MCF 10A (cell line): ENCODE data around the gene NCK2. TPM values are rescaled to one million over a fixed set of nuclear protein-coding genes. Genes with fewer than 3 reads are reported as not detected.

ENCODE experiments used
- BruUV-seq: library from RNA; stranded (reverse); fragments of 400-500 nt; replicated peaks from 2 replicates; lab custom pipeline; 2021; lab: Mats Ljungman, UMichigan
- CTCF ChIA-PET: fragments of 300-600 bp; sonication (Branson Sonifier 250); formaldehyde crosslinking; extraction: SDS; loops from one replicate; lab custom pipeline; 2021; ENCODE audit warnings: antibody characterized with exemption, inconsistent platforms; lab: Yijun Ruan, JAX
- POLR2A ChIA-PET: fragments of 300-600, 350-650 bp; sonication (Branson Sonifier 250); formaldehyde crosslinking; extraction: SDS; loops from one replicate; lab custom pipeline; 2020; ENCODE audit warnings: antibody characterized with exemption, inconsistent platforms; lab: Yijun Ruan, JAX
- DNase-seq: peaks from one replicate; pipeline ENCODE4 v3.0.0-alpha.2; 2018; ENCODE audit not compliant: unreplicated experiment
- H3K27ac Mint-ChIP-seq: one replicate; pipeline ENCODE4 v1.8.0; 2022; ENCODE audit warnings: mild to moderate bottlenecking, low read depth, mixed read lengths; ENCODE audit not compliant: unreplicated experiment
- H3K27me3 Mint-ChIP-seq: one replicate; pipeline ENCODE4 v1.8.0; 2022; ENCODE audit warnings: mixed read lengths; ENCODE audit not compliant: insufficient read depth, unreplicated experiment
- H3K36me3 Mint-ChIP-seq: one replicate; pipeline ENCODE4 v1.8.0; 2022; ENCODE audit warnings: mild to moderate bottlenecking, moderate library complexity, mixed read lengths; ENCODE audit not compliant: insufficient read depth, unreplicated experiment
- H3K4me1 Mint-ChIP-seq: one replicate; pipeline ENCODE4 v1.8.0; 2022; ENCODE audit warnings: mixed read lengths; ENCODE audit not compliant: insufficient read depth, unreplicated experiment
- H3K4me3 Mint-ChIP-seq: one replicate; pipeline ENCODE4 v1.8.0; 2022; ENCODE audit warnings: mild to moderate bottlenecking, moderate library complexity, mixed read lengths; ENCODE audit not compliant: unreplicated experiment
- H3K9me3 Mint-ChIP-seq: one replicate; pipeline ENCODE4 v1.8.0; 2022; ENCODE audit warnings: mixed read lengths; ENCODE audit not compliant: unreplicated experiment
- CTCF ChIP-seq: fragments of 200-600 bp; IDR thresholded peaks from one replicate; pipeline ENCODE4 v1.8.0; 2022; ENCODE audit warnings: antibody characterized with exemption, mild to moderate bottlenecking; ENCODE audit not compliant: unreplicated experiment
- intact Hi-C: fragments of 100-400 bp; cut with micrococcal nuclease; formaldehyde crosslinking; loops from 2 replicates; pipeline ENCODE4 v1.14.1; 2022
- total RNA-seq: library from RNA; stranded (reverse); gene quantifications from 2 replicates; pipeline ENCODE4 v1.2.3, GENCODE V29; 2022

NCK2 gene
- total RNA-seq, 1 experiment from 2014 or later = 36.5 TPM

DNA sequence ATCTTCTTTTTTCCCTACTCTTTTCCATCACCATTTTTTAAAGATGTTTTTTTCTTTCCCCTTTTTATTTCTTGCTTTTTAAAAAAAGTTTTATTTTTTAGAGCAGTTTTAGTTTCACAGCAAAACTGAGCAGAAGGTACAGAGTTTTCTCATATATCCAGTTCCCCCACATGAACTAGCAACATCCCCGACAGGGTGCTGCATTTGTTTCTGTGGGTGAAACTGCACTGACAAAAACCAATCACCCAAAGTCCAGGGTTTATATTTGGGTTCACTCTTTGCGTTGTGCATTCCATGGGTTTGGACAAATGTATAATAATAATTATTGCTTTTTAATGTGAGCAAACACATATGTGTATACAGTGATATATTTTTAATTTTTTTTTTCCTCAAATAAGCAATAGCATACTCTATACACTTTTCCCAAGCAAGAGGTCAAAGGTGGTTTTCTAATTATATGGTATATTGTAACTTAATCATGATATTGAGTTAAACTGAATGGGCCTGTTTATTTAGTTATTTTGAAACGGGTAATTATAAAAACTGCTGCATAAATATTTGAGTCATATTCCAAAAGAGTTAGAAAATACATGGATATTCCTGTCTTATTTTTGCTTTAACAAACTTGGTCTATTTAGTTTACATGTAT is 50.3 kb downstream of the NCK2 start:
- TF ChIP-seq CTCF = no peak
- POLR2A ChIA-PET = interaction anchor here (1.1 kb wide), 1 partner anchor 9 kb away, joined by 3 read pairs; no protein-coding TSS in a partner anchor
- Mint-ChIP-seq H3K9me3 (no peaks in the 10 kb centered on the region), H3K27ac (no peak overlapping the region), H3K36me3 (peaks cover 5% of the 10 kb centered on the region), H3K4me3 (no peak overlapping the region), H3K4me1 (peaks cover 32% of the 10 kb centered on the region), H3K27me3 (no peaks in the 10 kb centered on the region)
- BruUV-seq = no TSS peak
- intact Hi-C loops = loop anchor here (10.0 kb wide), 1 partner anchor 60 kb away; no protein-coding TSS in a partner anchor
- CTCF ChIA-PET = no interaction called here
- no peak for DNase-seq

GRCh38 chr2:105795575-105795934 is 50.8 kb downstream of the NCK2 start:
- Mint-ChIP-seq H3K4me1 (peaks cover 34% of the 10 kb centered on the region), H3K27me3 (no peaks in the 10 kb centered on the region), H3K4me3 (no peak overlapping the region), H3K36me3 (peaks cover 5% of the 10 kb centered on the region), H3K27ac (peak overlapping the region; percentile 29), H3K9me3 (no peaks in the 10 kb centered on the region)
- intact Hi-C loops = loop anchor here (10.0 kb wide), 1 partner anchor 59 kb away; no protein-coding TSS in a partner anchor
- DNase-seq = no peak
- no TSS peak for BruUV-seq
- CTCF ChIA-PET = no interaction called here
- no peak for TF ChIP-seq CTCF
- POLR2A ChIA-PET = interaction anchor here (1.1 kb wide), 1 partner anchor 9 kb away, joined by 3 read pairs; no protein-coding TSS in a partner anchor

GRCh38 chr2:105796131-105796638 is 51.5 kb downstream of the NCK2 start:
- intact Hi-C loops = loop anchor here (10.0 kb wide), 1 partner anchor 59 kb away; no protein-coding TSS in a partner anchor
- Mint-ChIP-seq H3K27ac (peak overlapping the region; percentile 29), H3K4me3 (peak overlapping the region; percentile 39), H3K27me3 (no peaks in the 10 kb centered on the region), H3K9me3 (no peaks in the 10 kb centered on the region), H3K36me3 (peaks cover 5% of the 10 kb centered on the region), H3K4me1 (peaks cover 33% of the 10 kb centered on the region)
- no peak for TF ChIP-seq CTCF
- DNase-seq = no peak
- ChIA-PET CTCF (no interaction called here), POLR2A (interaction anchor here (1.1 to 1.3 kb wide), 2 partner anchors 8 to 22 kb away, joined by 3 to 6 read pairs; no protein-coding TSS in a partner anchor)
- no TSS peak for BruUV-seq

DNA sequence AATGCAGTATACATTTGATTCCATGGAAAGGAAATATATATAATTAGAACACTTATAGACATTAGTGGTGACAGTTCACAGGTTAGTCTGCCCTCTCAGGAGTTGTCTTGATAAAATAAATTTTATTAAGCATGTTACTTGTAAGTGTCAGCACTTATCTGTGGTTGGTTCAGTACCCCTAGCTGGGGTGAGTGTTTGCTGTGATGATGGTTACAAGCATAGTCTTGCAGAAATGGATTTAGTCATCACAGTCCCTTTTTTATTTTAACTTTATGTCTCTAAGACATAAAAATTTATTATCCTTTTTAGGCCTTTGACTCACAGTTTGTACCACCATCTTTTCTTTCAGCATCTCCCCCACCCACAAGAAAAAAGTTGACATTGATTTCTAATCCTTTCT is 52.1 kb downstream of the NCK2 start:
- peaks cover 5% of the 10 kb centered on the region for H3K36me3 Mint-ChIP-seq
- H3K27ac Mint-ChIP-seq = peak overlapping the region; percentile 29
- no peak for DNase-seq
- H3K9me3 Mint-ChIP-seq = no peaks in the 10 kb centered on the region
- H3K4me1 Mint-ChIP-seq = peaks cover 33% of the 10 kb centered on the region
- intact Hi-C loops = loop anchor here (10.0 kb wide), 1 partner anchor 58 kb away; no protein-coding TSS in a partner anchor
- POLR2A ChIA-PET = interaction anchor here (1.3 kb wide), 1 partner anchor 22 kb away, joined by 6 read pairs; no protein-coding TSS in a partner anchor
- BruUV-seq = no TSS peak
- H3K27me3 Mint-ChIP-seq = no peaks in the 10 kb centered on the region
- CTCF ChIA-PET = no interaction called here
- TF ChIP-seq CTCF = no peak
- no peak overlapping the region for H3K4me3 Mint-ChIP-seq
